ENCODE results near the gene MAPKAP1. TPM values are rescaled to one million over a fixed set of nuclear protein-coding genes. Genes with fewer than 3 reads are reported as not detected.

MAPKAP1 gene
- total RNA-seq, 2 donors from 2014 or later, result 75.3 to 91.6 TPM

DNA sequence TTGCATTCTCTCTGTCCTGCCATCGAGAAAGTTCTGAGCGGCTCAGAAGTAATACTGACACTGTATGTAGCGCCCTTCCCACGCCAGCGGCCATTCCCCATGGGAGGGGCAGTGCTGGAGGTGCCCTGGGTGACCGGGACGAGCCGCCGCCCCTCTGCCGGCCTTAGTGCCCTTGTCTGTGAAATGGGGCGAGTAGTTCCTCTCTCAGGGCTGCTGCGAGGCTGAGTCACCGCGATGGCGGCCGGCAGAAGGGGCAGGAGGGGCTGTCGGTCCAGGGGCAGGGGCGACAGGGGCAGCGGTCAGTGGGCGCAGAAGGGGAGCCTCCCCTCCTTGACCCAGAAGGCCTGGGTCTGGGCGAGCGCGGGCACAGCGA lies 296.5 kb downstream of the MAPKAP1 start:
- H3K27ac Mint-ChIP-seq, result no peak overlapping the region
- Histone ChIP-seq H3K9me3 (ENCODE audit: control insufficient read depth, low read length) (no peaks in the 10 kb centered on the region), H3K4me1 (ENCODE audit: control insufficient read depth, insufficient read depth, low read length) (no peaks in the 10 kb centered on the region), H3K27me3 (ENCODE audit: control insufficient read depth, insufficient read depth, low read length, poor library complexity, severe bottlenecking) (no peaks in the 10 kb centered on the region), H3K27ac (ENCODE audit: low read depth, low read length) (no peak overlapping the region), H3K36me3 (ENCODE audit: control insufficient read depth, insufficient read depth, low read length) (no peaks in the 10 kb centered on the region), H3K9ac (ENCODE audit: extremely low read depth, low read length, poor library complexity, severe bottlenecking) (no peak overlapping the region), H3K4me3 (ENCODE audit: low read length) (no peak overlapping the region)
- WGBS, 2 experiments (ENCODE audit: insufficient coverage in 1 of 2, insufficient read length in 1 of 2), result 96% methylated on average over 15 to 24 of the region's 24 CpGs
- H3K27me3 Mint-ChIP-seq (ENCODE audit: insufficient read depth), result peaks cover 22% of the 10 kb centered on the region
- no peaks in the 10 kb centered on the region for H3K9me3 Mint-ChIP-seq
- TF ChIP-seq, protein P1, sequence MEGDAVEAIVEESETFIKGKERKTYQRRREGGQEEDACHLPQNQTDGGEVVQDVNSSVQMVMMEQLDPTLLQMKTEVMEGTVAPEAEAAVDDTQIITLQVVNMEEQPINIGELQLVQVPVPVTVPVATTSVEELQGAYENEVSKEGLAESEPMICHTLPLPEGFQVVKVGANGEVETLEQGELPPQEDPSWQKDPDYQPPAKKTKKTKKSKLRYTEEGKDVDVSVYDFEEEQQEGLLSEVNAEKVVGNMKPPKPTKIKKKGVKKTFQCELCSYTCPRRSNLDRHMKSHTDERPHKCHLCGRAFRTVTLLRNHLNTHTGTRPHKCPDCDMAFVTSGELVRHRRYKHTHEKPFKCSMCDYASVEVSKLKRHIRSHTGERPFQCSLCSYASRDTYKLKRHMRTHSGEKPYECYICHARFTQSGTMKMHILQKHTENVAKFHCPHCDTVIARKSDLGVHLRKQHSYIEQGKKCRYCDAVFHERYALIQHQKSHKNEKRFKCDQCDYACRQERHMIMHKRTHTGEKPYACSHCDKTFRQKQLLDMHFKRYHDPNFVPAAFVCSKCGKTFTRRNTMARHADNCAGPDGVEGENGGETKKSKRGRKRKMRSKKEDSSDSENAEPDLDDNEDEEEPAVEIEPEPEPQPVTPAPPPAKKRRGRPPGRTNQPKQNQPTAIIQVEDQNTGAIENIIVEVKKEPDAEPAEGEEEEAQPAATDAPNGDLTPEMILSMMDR (conservative IDR thresholded peaks at IDR 0.05), result no peak
- no peak for DNase-seq
- H3K36me3 Mint-ChIP-seq (ENCODE audit: low read depth), result no peaks in the 10 kb centered on the region
- H3K4me3 Mint-ChIP-seq, result no peak overlapping the region
- peaks cover 4% of the 10 kb centered on the region for H3K4me1 Mint-ChIP-seq

DNA sequence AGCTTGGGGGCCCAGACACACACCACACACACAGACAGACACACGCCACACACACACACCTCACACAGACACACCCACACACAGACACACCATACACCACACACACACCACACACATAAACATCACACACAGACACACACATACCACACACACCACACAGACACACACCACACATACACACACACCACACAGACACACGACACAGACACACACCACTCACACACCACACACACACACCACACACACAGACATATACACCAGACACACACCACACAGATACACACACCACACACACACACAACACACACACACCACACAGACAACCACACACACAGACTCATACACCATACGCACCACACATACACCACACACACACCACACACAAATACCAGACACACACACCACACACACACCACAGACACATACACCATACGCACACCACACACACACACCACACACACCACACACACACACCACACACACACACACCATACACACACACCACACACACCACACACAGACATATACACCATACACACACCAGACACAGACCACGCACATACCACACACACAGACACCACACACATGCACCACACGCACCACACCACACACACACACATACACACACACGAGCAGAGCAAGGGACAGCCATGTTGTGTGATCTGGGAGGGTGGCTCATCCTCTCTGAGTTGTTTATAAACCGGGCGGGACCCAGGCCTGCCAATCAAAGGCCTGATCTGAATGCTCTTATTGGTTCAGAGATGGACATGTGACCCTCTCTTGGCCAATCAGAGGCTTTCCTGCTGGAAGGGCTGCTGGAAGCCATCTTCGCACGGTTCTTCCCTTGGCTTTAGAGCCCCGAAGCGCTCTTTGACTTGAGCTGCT lies 297.1 kb downstream of the MAPKAP1 start:
- Histone ChIP-seq H3K9ac (ENCODE audit: extremely low read depth, low read length, poor library complexity, severe bottlenecking) (no peak overlapping the region), H3K36me3 (ENCODE audit: control insufficient read depth, insufficient read depth, low read length) (no peaks in the 10 kb centered on the region), H3K27me3 (ENCODE audit: control insufficient read depth, insufficient read depth, low read length, poor library complexity, severe bottlenecking) (no peaks in the 10 kb centered on the region), H3K9me3 (ENCODE audit: control insufficient read depth, low read length) (no peaks in the 10 kb centered on the region), H3K4me3 (ENCODE audit: low read length) (no peak overlapping the region), H3K4me1 (ENCODE audit: control insufficient read depth, insufficient read depth, low read length) (no peaks in the 10 kb centered on the region), H3K27ac (ENCODE audit: low read depth, low read length) (no peak overlapping the region)
- TF ChIP-seq, protein P1 (conservative IDR thresholded peaks at IDR 0.05), result no peak
- Mint-ChIP-seq H3K27me3 (ENCODE audit: insufficient read depth) (peaks cover 22% of the 10 kb centered on the region), H3K9me3 (no peaks in the 10 kb centered on the region), H3K36me3 (ENCODE audit: low read depth) (no peaks in the 10 kb centered on the region), H3K4me1 (peaks cover 4% of the 10 kb centered on the region), H3K27ac (no peak overlapping the region), H3K4me3 (peak overlapping the region; percentile 0)
- WGBS, 2 experiments (ENCODE audit: insufficient coverage in 1 of 2, insufficient read length in 1 of 2), result 93 to 98% methylated on average over 8 to 13 of the region's 13 CpGs
- peak; percentile 75 for DNase-seq

DNA sequence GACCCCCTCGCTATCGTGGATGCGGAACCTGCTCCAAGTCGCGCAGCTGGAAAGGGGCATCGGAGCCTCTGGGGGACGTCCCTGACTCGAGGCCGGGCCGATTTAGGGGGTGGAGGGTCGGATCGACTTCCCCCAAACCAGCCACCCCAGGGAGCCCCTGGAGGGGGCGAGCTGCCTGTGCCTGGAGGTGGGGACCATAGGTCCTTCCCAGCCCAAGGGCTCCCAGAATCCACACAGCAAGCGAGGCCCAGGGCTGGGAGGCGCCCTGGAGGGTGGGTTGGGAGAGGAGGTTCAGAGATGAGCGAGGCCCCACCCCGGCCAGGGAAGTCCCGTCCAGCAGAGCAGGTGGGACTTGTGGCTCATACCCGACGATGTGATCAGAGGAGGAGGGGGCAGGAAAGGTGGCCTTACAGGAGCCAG lies 297.8 kb downstream of the MAPKAP1 start:
- peak overlapping the region; percentile 48 for H3K4me3 Mint-ChIP-seq
- no peaks in the 10 kb centered on the region for H3K36me3 Mint-ChIP-seq (ENCODE audit: low read depth)
- no peaks in the 10 kb centered on the region for H3K4me1 ChIP-seq (ENCODE audit: control insufficient read depth, insufficient read depth, low read length)
- no peaks in the 10 kb centered on the region for H3K36me3 ChIP-seq (ENCODE audit: control insufficient read depth, insufficient read depth, low read length)
- no peaks in the 10 kb centered on the region for H3K9me3 ChIP-seq (ENCODE audit: control insufficient read depth, low read length)
- peaks cover 4% of the 10 kb centered on the region for H3K4me1 Mint-ChIP-seq
- H3K27me3 ChIP-seq (ENCODE audit: control insufficient read depth, insufficient read depth, low read length, poor library complexity, severe bottlenecking), result no peaks in the 10 kb centered on the region
- TF ChIP-seq, protein P1 (conservative IDR thresholded peaks at IDR 0.05), result no peak
- no peaks in the 10 kb centered on the region for H3K9me3 Mint-ChIP-seq
- H3K27ac ChIP-seq (ENCODE audit: low read depth, low read length), result no peak overlapping the region
- H3K9ac ChIP-seq (ENCODE audit: extremely low read depth, low read length, poor library complexity, severe bottlenecking), result no peak overlapping the region
- DNase-seq, result peak; percentile 64
- H3K4me3 ChIP-seq (ENCODE audit: low read length), result no peak overlapping the region
- WGBS, 2 experiments (ENCODE audit: insufficient coverage in 1 of 2, insufficient read length in 1 of 2), result 94 to 96% methylated on average over 19 to 20 of the region's 20 CpGs
- H3K27me3 Mint-ChIP-seq (ENCODE audit: insufficient read depth), result peaks cover 22% of the 10 kb centered on the region
- H3K27ac Mint-ChIP-seq, result peak overlapping the region; percentile 35
